ENCODE measurements around the gene NDST1.
"Not testable (repeated sequence)": the region's sequence is repeated elsewhere in the genome, so short reads cannot be mapped to it uniquely, and the experiment has no call there.

NDST1 gene

DNA sequence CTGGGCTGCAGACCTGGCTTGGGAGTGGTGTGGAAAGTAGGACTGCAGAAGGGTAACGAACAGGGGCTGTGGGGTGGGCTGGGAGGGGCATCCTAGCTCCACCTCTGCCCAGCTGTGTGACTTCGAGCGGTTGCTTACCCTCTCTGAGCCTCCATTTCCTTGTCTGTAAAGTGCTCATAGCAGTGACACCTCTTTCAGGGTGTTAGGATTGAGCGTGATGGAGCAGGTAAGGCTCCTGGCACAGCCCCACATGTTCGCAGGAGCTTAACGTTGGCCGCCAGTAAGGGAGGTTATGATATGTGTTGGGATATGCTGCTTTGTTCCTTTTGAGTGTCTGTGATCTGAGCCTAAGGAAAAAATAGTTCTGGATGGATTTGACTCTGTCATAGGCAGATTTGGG lies 2.1 kb downstream of the NDST1 start:
- DNase-seq: no peak

- DNase-seq: no peak
Measured at GRCh38 chr5:150510460-150511263, 2.7 kb downstream of the NDST1 start.

GRCh38 chr5:150511578-150512367 lies 3.8 kb downstream of the NDST1 start:
- no peak for DNase-seq

DNA sequence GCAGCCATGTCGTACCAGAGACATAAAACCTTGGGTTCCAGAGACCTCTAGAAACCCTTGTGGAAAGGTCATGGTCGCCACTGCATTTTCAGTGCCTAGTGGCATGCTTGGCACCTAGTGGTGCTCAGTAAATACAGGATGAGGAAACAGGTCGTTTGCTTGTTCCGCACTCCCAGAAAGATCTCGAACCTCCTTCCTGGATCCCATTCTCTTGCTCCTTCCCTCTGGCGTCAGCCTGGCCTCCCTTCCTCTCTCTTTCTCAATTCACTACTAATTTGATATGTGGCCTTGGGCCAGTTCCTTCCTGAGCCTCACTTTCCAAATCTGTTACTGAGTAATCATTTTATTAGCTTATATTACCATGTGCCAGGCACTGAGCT lies 4.4 kb downstream of the NDST1 start:
- no peak for DNase-seq

DNA sequence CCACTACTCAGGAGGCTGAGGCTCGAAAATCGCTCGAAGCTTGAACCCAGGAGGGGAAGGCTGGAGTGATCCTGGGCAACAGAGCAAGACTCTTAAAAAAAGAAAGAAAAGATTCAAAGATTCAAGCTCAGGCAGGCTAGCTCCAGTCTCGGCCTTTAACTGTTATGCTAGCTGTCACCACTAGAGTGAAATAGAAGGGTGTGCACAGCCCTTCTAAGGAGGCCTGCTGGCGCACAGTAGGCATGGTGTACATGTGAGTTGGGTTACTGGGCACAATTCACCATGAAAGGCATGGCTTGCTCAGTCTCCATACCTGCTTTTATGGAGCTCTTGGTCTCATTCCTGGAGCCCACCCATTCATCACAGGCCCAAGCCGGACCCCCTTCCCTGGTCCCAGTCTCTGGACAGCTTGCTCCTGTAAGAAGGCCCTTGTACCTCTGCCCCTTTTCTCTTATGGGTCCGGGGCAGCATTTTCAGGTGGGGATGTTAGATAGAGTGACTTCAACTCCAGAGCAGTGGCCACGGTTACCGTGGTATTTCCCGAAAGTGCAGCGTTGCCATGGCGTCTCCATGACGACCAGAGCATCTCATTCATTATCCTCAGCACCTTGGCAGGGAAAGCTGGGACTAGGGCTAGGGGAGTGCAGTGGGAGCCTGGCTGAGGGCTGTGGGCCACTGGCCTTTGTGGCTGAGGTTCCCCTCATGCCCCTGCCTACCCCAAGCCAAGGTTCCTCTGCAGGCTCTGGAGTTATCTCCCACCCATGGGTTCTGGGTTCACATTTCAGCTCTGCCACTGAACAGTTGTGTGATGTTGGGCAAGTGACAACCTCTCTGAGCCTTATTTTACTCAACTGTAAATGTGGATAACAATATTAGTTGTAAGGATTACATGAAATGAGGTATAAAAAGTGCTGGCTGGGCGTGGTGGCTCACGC lies 5.7 kb downstream of the NDST1 start:
- DNase-seq: no peak

DNA sequence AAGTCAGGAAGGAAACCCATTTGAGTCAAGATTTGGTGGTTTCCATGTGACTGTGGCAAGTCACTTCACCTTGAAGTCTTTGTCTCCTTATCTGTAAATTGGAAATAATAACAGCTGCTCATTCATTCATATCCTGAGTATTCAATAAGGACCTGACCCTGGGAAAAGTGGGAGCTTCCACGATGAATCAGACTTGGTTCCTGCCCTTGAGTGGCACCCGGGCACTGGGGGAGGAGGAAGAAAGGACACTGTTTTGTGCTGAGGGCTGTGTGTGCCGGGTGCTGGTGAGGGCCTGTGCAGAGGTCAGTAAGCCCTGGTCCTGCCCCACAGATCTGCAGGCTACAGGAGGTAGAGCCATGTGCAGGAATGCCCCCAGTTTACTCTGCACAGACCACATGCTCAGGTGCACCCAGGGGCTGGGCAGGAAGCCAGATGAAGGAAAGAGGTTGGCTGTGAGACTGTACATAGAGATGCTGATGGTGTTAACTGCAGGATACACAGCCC lies 6.8 kb downstream of the NDST1 start:
- DNase-seq: no peak

DNA sequence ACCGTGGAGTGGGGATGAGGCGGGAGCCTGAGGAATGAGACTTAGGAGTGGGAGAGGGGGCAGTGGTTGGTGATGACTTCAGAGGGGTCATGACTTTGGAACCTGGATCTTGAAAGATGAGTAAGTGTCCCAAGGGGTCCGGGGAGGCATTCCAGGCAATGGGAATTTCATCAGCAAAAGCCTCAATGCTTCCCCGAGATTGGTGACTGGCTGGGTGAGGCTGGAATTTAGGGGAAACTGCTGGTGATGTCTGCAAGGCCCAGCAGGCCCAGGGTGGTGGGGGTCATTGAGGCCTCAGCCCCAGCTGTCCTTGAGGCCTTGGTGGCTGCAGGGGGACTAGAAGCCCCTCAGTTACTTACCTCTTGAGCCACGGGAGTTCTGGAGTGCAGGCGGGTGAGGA lies 7.5 kb downstream of the NDST1 start:
- DNase-seq: no peak

- no peak for DNase-seq
Measured at GRCh38 chr5:150516011-150516410, 8.1 kb downstream of the NDST1 start.

- no peak for DNase-seq
Measured at GRCh38 chr5:150517272-150518152, 9.6 kb downstream of the NDST1 start.

- not testable (repeated sequence) for DNase-seq
Measured at GRCh38 chr5:150518712-150519559, 11.0 kb downstream of the NDST1 start.

DNA sequence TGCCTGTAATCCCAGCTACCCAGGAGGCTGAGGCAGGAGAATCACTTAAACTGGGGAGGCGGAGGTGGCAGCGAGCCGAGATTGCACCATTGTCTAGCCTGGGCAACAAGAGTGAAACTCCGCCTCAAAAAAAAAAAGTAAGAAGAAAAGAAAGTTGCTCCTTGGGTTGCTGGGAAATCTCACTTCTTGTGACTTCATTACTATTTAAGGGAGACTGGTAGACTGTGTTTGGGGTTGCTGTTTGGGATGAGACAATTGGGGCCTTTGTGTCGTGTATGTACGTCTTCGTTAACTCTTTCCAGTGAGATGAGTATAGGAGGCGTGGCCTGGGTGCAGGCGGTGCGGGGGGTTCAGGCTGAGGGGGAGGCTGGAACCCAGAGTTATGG lies 11.6 kb downstream of the NDST1 start:
- DNase-seq: no peak

- DNase-seq: no peak
Measured at GRCh38 chr5:150519978-150520377, 12.0 kb downstream of the NDST1 start.

- DNase-seq: no peak
Measured at GRCh38 chr5:150520747-150521521, 13.0 kb downstream of the NDST1 start.

- DNase-seq: no peak
Measured at GRCh38 chr5:150521522-150521817, 13.5 kb downstream of the NDST1 start.

DNA sequence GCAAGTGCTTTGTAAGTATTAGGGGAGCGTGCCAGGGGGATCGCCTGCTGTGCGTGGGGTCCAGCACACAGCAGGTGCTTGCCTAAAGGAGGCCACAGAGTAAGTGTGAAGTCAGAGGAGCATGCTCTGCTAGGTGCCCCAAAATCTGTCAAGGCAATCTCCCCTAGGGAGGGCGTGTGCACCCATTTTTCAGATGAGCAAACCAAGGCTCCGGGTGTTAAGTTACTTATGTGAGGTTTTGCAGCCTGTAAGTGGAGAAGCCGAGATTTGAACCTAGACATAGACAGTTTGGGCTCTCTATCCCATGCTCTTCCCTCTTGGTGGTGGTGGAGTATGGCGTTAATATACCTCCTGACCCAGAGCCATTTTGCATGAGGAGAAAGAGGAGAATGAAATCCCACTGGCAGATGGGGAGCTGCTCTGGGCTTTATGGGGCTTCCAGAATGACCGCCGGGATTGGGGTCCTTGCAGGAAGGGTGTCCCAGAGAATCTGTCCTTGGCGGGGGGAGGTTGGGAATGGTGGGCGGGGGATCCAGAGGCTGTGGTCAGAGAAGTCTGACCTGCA lies 14.1 kb downstream of the NDST1 start:
- no peak for DNase-seq

- DNase-seq: no peak
Measured at GRCh38 chr5:150522504-150523414, 14.8 kb downstream of the NDST1 start.

DNA sequence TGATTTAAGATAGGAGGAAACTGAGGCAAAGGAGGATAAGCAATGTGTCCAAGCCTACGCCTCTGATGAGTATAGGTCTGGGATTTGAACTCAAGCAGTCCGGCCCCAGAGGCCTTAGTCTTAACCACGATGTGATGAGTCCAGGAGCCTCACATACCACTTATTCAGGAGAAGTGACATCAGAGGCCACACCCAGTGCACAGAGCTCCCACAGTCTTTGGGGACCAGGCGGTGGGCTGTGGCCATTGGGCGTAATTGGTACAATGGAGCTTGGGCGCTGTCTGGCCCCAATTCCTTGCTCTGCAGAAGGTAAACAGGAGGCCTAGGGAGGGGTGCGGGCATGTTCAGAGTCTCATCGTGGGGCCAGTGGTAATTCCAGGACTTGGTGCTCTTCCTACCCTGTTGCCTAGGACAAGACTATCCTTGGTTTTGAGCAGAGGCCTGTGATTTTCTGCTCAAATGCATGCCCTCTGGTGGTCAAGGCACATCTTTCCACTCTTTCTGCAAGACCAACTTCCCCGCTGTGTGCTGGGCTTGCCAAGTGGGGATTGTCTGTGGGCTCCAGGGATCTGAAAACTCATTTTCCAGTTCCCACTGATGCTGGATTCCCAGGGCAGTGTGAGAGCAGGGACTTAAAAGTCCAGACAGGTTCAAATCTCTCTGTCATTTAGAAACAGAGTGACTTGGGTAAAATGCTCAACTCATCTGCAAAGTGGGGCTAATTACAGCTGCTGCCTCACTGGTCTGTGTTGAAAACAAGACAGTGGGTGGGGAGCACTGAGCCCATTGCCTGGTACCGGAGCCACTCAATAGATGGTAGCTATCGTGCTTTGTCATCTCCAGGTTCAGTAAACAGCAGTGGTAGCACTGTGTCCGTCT lies 15.8 kb downstream of the NDST1 start:
- no peak for DNase-seq

DNA sequence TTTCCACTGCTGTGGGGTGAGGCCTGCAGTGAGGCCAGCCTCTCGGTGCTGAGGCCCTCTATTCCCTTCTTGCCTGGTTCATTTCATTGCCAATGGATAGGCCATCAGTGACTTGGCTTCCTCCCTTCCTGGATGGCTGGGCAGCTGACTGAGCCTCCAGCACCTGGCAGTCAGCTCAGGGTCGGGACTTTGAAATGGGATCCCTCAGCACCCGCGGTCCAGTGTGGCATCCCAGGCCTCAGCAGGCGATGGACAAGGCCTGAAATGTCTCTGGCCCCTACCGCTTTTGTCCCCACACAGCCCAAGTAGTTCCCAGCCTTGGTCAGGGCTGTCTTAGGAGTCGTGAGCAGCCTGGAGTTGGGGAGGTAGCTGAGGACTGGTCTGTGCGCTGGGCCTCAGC lies 17.2 kb downstream of the NDST1 start:
- DNase-seq: no peak
